ENCODE measurements around the gene ZNF836. TPM values are rescaled to one million over a fixed set of nuclear protein-coding genes. Genes with fewer than 3 reads are reported as not detected.

ZNF836 gene
- total RNA-seq, 2 donors from 2014 or later, result 11.8 to 11.9 TPM

GRCh38 chr19:52139252-52140031 is 32.0 kb downstream of the ZNF836 start, which contains the start of gene ZNF616:
Gene ZNF616 (minus strand): TSS chr19:52139938. CDS start chr19:52130512, 9,426 bp downstream.
- ATAC-seq, result peak; percentile 83 to 89
- peaks cover 43 to 81% of the 10 kb centered on the region in 2 donors for H3K36me3 Mint-ChIP-seq
- peak within 1 kb of the TSS; percentile 95 to 98 for H3K27ac Mint-ChIP-seq
- peak; percentile 77 to 95 for DNase-seq (ENCODE audit: low spot score in 2 of 2)
- peaks cover 9 to 34% of the 10 kb centered on the region in 2 donors for H3K9me3 Mint-ChIP-seq

DNA sequence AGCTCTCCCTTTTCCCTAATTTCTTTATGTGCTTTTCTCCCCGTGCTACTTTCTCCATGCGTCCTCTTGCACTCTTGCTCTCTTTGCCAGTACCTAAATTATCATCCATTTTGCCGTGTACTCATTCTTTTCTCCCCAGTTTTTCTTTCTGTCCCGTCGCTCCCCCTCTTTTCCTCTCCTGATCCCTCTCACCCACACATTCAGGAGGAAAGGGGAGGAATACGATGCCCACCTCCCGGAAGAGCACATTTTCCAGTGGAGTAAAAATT is 32.5 kb downstream of the ZNF836 start:
- Mint-ChIP-seq H3K36me3 (peaks cover 48 to 84% of the 10 kb centered on the region in 2 donors), H3K9me3 (peaks cover 9 to 37% of the 10 kb centered on the region in 2 donors), H3K27ac (peak overlapping the region; percentile 95 to 98)
- DNase-seq (ENCODE audit: low spot score in 2 of 2), result no peak
- no peak for ATAC-seq

- ATAC-seq, result peak in 1 of 2 donors; percentile 15
- Mint-ChIP-seq H3K36me3 (peaks cover 51 to 88% of the 10 kb centered on the region in 2 donors), H3K9me3 (peaks cover 9 to 39% of the 10 kb centered on the region in 2 donors), H3K27ac (peak overlapping the region; percentile 95 to 98)
- DNase-seq (ENCODE audit: low spot score in 2 of 2), result peak in 1 of 2 donors; percentile 28
Measured at GRCh38 chr19:52138278-52138982, 33.0 kb downstream of the ZNF836 start.

DNA sequence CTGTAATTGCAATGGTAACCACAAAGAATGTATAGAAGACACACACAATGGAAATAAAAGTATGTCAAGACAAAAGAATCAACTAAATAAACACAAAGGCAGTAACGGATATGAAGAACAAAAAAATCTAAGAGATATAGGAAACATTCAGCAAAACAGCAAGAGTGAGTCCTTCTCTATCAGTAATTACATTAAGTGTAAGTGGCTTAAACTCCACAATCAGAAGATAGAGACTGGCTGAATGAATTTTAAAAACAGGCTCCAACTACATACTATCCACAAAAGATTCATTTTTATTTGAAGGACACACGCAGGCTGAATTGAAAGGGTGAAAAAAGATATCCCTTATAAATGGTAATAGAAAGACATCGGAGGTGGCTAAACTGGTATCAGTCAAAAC is 51.1 kb downstream of the ZNF836 start:
- ATAC-seq (no peak), DNase-seq (ENCODE audit: low spot score in 2 of 2) (no peak)
- H3K36me3 Mint-ChIP-seq, result peaks cover 79 to 98% of the 10 kb centered on the region in 2 donors
- no peak overlapping the region for H3K27ac Mint-ChIP-seq
- H3K9me3 Mint-ChIP-seq, result peaks cover 43 to 47% of the 10 kb centered on the region in 2 donors

GRCh38 chr19:52115526-52116053 is 55.8 kb downstream of the ZNF836 start:
- ATAC-seq, result no peak
- Mint-ChIP-seq H3K27ac (no peak overlapping the region), H3K9me3 (peaks cover 73 to 77% of the 10 kb centered on the region in 2 donors), H3K36me3 (peaks cover 82 to 95% of the 10 kb centered on the region in 2 donors)
- DNase-seq (ENCODE audit: low spot score in 2 of 2), result no peak

GRCh38 chr19:52114691-52115090 is 56.7 kb downstream of the ZNF836 start:
- Mint-ChIP-seq H3K27ac (no peak overlapping the region), H3K36me3 (peaks cover 82 to 93% of the 10 kb centered on the region in 2 donors), H3K9me3 (peaks cover 72 to 75% of the 10 kb centered on the region in 2 donors)
- ATAC-seq (no peak), DNase-seq (ENCODE audit: low spot score in 2 of 2) (no peak)

DNA sequence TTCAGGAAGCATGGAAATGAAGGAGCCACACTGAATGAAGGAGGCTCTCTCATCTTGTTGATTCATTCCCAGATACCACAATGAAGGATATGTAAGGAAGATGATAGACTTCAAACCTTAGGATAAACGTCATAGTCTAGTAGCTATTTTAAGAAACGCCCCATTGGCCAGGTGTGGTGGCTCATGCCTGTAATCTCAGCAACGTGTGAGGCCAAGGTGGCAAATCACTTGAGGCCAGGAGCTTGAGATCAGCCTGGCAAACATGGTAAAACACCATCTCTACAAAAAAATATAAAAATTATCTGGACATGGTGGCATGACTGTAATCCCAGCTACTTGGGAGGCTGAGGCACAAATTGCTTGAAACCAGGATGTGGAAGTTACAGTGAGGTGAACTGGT is 58.8 kb downstream of the ZNF836 start:
- DNase-seq (ENCODE audit: low spot score in 2 of 2), result no peak
- Mint-ChIP-seq H3K9me3 (peaks cover 55 to 69% of the 10 kb centered on the region in 2 donors), H3K36me3 (peaks cover 71 to 83% of the 10 kb centered on the region in 2 donors), H3K27ac (no peak overlapping the region)
- ATAC-seq, result no peak

DNA sequence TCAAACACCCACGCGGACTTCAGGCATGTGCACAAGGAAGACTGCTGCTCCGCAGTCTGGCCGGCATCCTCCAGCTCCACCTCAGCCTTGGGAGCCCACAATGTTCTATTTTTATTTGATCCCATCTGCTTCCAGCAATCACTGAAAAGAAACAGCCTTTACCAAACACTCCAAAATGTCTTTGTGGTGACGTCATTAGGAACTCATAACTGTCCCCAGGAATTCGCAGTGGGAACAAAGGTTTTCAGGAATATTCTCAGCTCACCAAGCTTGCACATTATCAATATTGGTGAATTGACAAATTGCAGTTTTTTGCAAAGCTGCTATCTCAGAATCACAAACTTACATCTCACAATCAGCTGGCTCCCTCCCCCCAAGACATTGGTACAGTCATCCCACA is 60.6 kb downstream of the ZNF836 start:
- Mint-ChIP-seq H3K9me3 (peaks cover 55 to 69% of the 10 kb centered on the region in 2 donors), H3K36me3 (peaks cover 73 to 81% of the 10 kb centered on the region in 2 donors), H3K27ac (no peak overlapping the region)
- DNase-seq (ENCODE audit: low spot score in 2 of 2) (no peak), ATAC-seq (no peak)

Other genes with a start within 250 kb of the ZNF836 start
- 1 to 10 TPM; 2.6 to 4.1 TPM for gene ZNF613, start 244.1 kb downstream of the ZNF836 start, total RNA-seq
- gene ZNF350, start 184.8 kb downstream of the ZNF836 start, total RNA-seq, result 1 to 10 TPM; 8.7 to 9.5 TPM
- gene ZNF615, start 163.4 kb downstream of the ZNF836 start, total RNA-seq, result 10 to 100 TPM in 1 of 2 donors, 1 to 10 TPM in 1; 9.9 to 17.1 TPM
- gene ZNF614, start 143.2 kb downstream of the ZNF836 start, total RNA-seq, result 1 to 10 TPM; 7.6 to 9.0 TPM
- 10 to 100 TPM; 15.9 to 17.9 TPM for gene ZNF432, start 122.8 kb downstream of the ZNF836 start, total RNA-seq
- 10 to 100 TPM; 23.5 TPM for gene ZNF841, start 75.9 kb downstream of the ZNF836 start, total RNA-seq
- 10 to 100 TPM in 1 of 2 donors, 1 to 10 TPM in 1; 9.6 to 10.9 TPM for gene ZNF616, start 31.7 kb downstream of the ZNF836 start, total RNA-seq
- gene PPP2R1A, start 18.4 kb upstream of the ZNF836 start, total RNA-seq, result 100 to 1,000 TPM; 160 to 231 TPM
- gene ZNF766, start 98.0 kb upstream of the ZNF836 start, total RNA-seq, result 10 to 100 TPM; 22.4 to 24.2 TPM
- gene ZNF480, start 125.5 kb upstream of the ZNF836 start, total RNA-seq, result 1 to 10 TPM; 2.0 to 9.9 TPM
- gene ZNF610, start 164.6 kb upstream of the ZNF836 start, total RNA-seq, result 1 to 10 TPM in 1 of 2 donors, under 1 TPM in 1; 0.58 to 1.1 TPM
- 1 to 10 TPM; 8.5 to 9.6 TPM for gene ZNF880, start 198.3 kb upstream of the ZNF836 start, total RNA-seq
- 1 to 10 TPM; 4.8 to 6.7 TPM for gene ZNF528, start 226.2 kb upstream of the ZNF836 start, total RNA-seq